UCSD-AML1 (cell line): ENCODE results near the gene KREMEN1.
"Not testable (repeated sequence)": the region's sequence is repeated elsewhere in the genome, so short reads cannot be mapped to it uniquely, and the experiment has no call there.

Source experiments
- DNase-seq: peaks from one replicate; lab custom pipeline; 2025; ENCODE audit not compliant: unreplicated experiment; lab: John Stamatoyannopoulos, UW

Gene KREMEN1

GRCh38 chr22:29078036-29078868 lies 5.4 kb downstream of the KREMEN1 start:
- no peak for DNase-seq

GRCh38 chr22:29078869-29079207 lies 6.0 kb downstream of the KREMEN1 start:
- DNase-seq, result no peak

DNA sequence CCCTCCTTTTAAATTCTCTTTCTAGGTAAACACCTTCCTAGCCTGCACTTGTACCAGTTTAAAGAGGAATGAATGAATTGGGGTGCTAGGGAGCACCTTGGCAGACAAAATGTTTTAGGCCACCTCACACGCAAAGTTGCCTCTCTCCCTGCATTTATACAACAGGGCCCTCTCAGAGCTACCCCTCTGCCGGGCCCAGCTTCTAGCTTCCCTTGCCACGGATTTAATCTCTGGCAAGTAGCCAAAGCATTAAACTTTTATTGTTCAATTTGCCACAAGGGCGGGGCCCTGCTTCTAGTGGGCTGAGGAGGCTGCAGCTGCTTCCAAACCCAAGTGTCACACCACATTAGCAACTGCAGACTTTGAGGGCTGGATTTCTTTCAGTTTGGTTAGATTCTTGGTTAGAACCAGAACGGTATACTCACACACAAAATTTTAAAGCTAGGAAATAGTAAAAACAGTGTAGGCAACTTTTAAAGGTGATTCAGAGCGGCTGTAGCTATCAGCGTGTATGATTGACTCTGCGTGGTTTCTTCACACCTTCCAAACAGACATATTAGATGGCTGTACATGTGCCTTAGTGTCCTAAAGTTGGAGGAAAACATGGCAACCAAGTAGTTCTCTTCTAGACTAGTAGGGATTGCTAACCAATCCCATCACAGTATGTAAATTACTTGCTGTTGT lies 6.5 kb downstream of the KREMEN1 start:
- DNase-seq, result no peak

- no peak for DNase-seq
These were observed 7.5 kb downstream of the KREMEN1 start for GRCh38 chr22:29080106-29080975.

- DNase-seq, result no peak
These were observed 8.8 kb downstream of the KREMEN1 start for GRCh38 chr22:29081517-29082236.

DNA sequence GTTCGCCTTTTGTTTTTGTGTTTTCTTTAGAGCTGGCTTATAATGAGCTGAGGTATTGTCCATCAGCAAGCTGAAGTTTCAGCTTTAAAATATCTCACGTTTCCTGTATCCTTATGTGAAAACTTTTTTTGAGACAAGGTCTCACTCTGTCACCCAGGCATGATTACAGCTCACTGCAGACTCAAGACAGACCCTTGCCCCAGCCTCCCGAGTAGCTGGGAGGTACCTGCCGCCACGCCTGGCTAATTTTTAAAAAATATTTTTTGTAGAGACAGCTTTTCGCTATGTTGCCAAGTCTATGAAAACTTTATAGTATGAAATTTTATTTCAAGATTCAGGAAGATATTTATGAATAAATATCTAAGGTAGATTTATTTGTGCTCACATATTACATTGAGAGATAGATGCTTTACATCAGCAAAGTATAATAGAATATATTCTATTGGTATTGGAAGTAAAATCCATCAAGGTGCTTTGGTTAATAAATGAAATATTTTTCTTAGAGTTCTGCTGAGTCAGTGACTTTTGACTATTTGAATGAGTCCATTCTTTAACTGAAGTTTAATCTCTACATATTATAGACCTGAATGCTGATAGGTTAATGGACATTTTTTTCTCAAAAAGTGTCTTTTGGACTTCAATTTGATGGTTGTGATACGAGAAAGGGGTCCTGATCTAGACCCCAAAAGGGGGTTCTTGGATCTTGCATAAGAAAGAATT lies 10.2 kb downstream of the KREMEN1 start:
- no peak for DNase-seq

- DNase-seq, result not testable (repeated sequence)
These were observed 10.7 kb downstream of the KREMEN1 start for GRCh38 chr22:29083576-29083932.

- no peak for DNase-seq
These were observed 11.2 kb downstream of the KREMEN1 start for GRCh38 chr22:29083933-29084591.

GRCh38 chr22:29087012-29087411 lies 14.2 kb downstream of the KREMEN1 start:
- DNase-seq, result no peak

GRCh38 chr22:29088809-29089208 lies 16.0 kb downstream of the KREMEN1 start:
- DNase-seq, result no peak

DNA sequence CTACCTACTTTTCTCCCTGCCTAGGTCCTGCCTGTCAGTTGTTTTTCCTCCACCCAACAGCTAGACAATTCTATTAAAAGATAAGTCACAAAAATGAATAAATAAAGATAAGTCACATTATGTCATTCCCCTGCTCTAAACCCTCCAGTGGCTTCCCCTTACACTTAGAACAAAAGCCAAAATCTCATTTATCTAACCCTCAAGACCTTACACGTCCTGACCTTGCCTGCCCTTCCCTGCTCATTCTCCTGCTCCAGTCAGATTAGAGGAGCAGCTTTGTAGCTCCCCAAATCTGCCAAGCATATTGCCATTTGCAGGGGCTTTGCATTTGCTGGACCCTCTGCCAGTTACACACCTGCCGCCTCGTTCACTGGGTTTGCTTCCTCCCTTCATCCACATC lies 16.7 kb downstream of the KREMEN1 start:
- DNase-seq, result no peak

DNA sequence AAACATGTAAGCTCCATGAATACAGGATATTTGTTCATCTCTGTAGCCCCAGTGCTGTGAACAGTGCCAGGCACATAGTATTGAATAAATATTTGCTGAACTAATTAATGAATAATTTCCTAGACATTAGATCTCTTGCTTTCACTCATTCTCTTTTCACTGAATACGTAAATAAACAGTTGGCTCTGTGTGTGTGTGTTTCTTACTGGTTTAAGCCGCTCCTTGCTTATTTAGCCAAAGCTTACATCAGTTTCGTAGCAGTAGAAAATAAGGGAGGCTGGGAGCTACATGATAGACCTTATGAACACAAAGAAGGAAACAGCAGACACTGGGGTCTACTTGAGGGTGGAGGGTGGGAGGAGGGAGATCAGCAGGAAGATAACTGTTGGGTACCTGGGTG lies 17.2 kb downstream of the KREMEN1 start:
- no peak for DNase-seq

DNA sequence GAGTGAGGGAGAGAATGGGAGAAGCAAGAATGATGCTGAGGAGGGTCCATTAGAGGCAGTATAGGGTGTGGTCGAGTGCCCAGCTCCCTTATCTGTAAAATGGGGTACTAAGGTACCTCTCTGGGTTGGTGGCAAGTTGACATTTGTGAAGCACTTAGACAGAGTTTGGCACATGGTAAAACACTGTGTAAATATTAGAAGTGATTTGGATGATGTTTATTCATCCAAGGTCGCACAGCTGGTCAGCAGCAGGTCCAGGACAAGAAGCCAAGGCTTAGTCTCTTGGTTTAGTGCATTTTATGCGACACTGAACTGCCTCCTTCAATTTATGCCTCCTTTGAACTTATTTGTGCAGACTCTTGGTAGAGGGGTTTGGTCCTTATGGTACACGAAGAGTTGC lies 19.4 kb downstream of the KREMEN1 start:
- DNase-seq, result no peak

DNA sequence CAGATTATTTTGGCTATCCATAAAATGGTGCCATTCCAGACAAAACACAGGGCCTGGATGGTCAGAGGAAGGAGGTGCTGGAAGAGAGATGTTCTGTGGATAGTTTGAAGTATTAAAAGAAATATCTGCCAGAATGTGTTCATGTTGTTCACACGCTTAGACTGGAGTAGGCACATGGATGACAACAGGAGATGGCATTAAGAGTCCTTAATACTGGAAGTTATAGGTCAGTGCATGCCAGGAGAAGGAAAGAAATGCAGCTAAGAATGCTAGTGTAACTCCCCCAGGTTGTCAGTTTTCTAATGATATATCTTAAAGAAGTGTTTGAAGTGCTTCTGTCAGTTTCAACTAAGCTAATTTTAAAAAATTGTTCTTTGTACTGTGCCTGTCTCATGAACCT lies 20.2 kb downstream of the KREMEN1 start:
- DNase-seq, result no peak

DNA sequence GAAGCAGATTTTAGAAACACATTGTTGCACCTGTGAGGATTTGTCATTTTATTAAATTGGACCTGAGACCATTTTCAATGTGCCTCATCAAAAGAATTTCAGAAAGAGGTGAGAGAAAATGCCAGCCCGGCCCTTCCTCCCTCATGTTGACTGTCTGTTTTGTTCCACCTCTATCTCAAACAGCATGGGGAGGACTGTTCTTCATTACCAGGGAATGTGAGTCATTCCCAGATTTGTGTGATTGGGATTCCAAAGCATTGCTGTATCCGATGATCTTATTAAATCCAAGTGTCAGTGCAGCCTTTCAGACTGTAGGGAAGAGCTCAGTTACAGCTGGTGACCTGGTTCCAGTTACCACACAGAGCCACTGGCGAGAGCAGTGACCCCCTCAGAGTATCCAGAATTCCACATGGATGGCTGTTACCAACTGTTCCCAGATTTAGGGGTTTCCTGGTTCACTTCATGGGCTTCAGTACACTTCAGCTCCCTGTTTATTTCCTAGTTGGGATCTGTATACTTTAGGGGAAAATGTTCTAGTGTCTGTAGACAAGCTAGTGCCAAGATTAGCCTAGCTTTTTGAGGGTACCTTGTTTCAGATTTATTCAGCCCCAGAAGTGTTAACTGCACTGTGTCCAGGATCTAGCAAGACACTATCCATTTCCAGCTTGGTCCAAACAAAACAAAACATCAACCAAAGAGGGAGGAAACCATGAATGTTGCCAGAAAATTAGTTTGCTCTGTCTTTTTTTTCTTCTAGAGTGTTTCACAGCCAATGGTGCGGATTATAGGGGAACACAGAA lies 20.9 kb downstream of the KREMEN1 start:
- no peak for DNase-seq

DNA sequence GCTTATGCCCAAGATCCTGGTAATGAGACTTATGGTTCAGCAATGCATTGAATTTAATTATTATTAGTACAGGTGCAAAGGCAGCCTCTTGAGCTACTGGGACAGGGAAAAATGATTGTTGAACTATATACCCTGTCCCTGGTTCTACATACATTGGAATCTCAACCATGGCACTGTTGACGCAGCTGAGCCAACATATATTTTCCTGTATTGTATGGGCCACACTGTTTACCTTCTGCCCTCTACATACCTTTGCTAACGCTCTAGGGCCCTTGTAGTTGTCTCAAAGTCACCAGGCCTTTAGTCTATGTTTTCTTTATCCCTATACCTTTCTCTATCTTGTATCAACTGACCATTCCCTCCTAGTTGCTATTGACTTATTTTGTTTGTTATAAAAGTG lies 22.6 kb downstream of the KREMEN1 start:
- no peak for DNase-seq

GRCh38 chr22:29096736-29097669 lies 24.2 kb downstream of the KREMEN1 start:
- DNase-seq, result no peak

- no peak for DNase-seq
These were observed 25.5 kb downstream of the KREMEN1 start for GRCh38 chr22:29098296-29098695.
